Glutamatergic neuron (in vitro differentiated cells): Measurements from ENCODE around the gene AZU1. TPM values are rescaled to one million over a fixed set of nuclear protein-coding genes. Genes with fewer than 3 reads are reported as not detected.
"Not testable (repeated sequence)": the region's sequence is repeated elsewhere in the genome, so short reads cannot be mapped to it uniquely, and the experiment has no call there.

Source experiments
- DNase-seq: peaks from one replicate; pipeline ENCODE4 v3.0.0; 2022
- H3K27ac Mint-ChIP-seq: one replicate; pipeline ENCODE4 v1.8.0; 2020; ENCODE audit warnings: mild to moderate bottlenecking, mixed read lengths, inconsistent platforms; ENCODE audit not compliant: unreplicated experiment
- H3K27me3 Mint-ChIP-seq: one replicate; pipeline ENCODE4 v1.8.0; 2020; ENCODE audit warnings: mild to moderate bottlenecking, moderate library complexity, mixed read lengths, inconsistent platforms; ENCODE audit not compliant: unreplicated experiment
- H3K36me3 Mint-ChIP-seq: one replicate; pipeline ENCODE4 v1.8.0; 2020; ENCODE audit warnings: mild to moderate bottlenecking, mixed read lengths, inconsistent platforms; ENCODE audit not compliant: unreplicated experiment
- H3K4me1 Mint-ChIP-seq: one replicate; pipeline ENCODE4 v1.8.0; 2020; ENCODE audit warnings: mild to moderate bottlenecking, low read depth, mixed read lengths, inconsistent platforms; ENCODE audit not compliant: unreplicated experiment
- H3K4me3 Mint-ChIP-seq: one replicate; pipeline ENCODE4 v1.8.0; 2020; ENCODE audit warnings: mild to moderate bottlenecking, mixed read lengths, inconsistent platforms; ENCODE audit not compliant: unreplicated experiment
- H3K9me3 Mint-ChIP-seq: one replicate; pipeline ENCODE4 v1.8.0; 2020; ENCODE audit warnings: mild to moderate bottlenecking, moderate library complexity, mixed read lengths, inconsistent platforms; ENCODE audit not compliant: unreplicated experiment
- total RNA-seq: library from RNA; stranded (reverse); fragmentation: NEBNext Ultra II Directional; extraction: Animal tissue kit (Norgen Biotek cat#: 25700); gene quantifications from one replicate; pipeline ENCODE4 v1.2.1, GENCODE V29; 2021; ENCODE audit not compliant: unreplicated experiment
- TF ChIP-seq, protein P1 (sequence below): fragments of 200-600 bp; sonication (generic); IDR thresholded peaks from one replicate; pipeline ENCODE4 v1.5.0; 2021; ENCODE audit not compliant: partially characterized antibody, unreplicated experiment

Gene AZU1
- total RNA-seq, 1 donor from 2014 or later, result 2.2 TPM

DNA sequence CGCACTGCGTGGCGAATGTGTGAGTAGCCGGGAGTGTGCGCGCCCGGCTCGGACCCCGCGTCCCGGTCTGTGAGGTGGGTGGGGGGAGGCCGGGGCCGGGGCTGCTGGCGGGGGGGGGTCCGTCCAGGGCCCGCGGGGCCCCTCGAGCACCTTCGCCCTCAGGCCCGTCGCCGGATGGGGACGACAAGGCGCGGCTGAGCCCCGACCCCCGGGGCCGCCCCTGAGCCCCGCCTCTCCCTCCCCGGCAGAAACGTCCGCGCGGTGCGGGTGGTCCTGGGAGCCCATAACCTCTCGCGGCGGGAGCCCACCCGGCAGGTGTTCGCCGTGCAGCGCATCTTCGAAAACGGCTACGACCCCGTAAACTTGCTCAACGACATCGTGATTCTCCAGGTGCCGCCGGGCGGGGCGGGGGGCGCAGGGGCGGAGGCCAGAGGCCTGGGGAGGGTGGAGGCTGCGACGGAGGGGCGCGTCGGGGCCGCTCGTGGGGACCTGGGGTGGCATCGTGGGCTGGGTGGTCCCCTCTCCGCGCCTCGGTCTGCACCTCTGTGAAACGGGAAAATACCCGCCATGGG is 25.5 kb downstream of the AZU1 start:
- Mint-ChIP-seq H3K4me1 (no peaks in the 10 kb centered on the region), H3K9me3 (peaks cover 4% of the 10 kb centered on the region), H3K27ac (no peak overlapping the region), H3K36me3 (no peaks in the 10 kb centered on the region), H3K4me3 (no peak overlapping the region), H3K27me3 (no peaks in the 10 kb centered on the region)
- TF ChIP-seq, protein P1, sequence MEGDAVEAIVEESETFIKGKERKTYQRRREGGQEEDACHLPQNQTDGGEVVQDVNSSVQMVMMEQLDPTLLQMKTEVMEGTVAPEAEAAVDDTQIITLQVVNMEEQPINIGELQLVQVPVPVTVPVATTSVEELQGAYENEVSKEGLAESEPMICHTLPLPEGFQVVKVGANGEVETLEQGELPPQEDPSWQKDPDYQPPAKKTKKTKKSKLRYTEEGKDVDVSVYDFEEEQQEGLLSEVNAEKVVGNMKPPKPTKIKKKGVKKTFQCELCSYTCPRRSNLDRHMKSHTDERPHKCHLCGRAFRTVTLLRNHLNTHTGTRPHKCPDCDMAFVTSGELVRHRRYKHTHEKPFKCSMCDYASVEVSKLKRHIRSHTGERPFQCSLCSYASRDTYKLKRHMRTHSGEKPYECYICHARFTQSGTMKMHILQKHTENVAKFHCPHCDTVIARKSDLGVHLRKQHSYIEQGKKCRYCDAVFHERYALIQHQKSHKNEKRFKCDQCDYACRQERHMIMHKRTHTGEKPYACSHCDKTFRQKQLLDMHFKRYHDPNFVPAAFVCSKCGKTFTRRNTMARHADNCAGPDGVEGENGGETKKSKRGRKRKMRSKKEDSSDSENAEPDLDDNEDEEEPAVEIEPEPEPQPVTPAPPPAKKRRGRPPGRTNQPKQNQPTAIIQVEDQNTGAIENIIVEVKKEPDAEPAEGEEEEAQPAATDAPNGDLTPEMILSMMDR, result no peak
- no peak for DNase-seq

DNA sequence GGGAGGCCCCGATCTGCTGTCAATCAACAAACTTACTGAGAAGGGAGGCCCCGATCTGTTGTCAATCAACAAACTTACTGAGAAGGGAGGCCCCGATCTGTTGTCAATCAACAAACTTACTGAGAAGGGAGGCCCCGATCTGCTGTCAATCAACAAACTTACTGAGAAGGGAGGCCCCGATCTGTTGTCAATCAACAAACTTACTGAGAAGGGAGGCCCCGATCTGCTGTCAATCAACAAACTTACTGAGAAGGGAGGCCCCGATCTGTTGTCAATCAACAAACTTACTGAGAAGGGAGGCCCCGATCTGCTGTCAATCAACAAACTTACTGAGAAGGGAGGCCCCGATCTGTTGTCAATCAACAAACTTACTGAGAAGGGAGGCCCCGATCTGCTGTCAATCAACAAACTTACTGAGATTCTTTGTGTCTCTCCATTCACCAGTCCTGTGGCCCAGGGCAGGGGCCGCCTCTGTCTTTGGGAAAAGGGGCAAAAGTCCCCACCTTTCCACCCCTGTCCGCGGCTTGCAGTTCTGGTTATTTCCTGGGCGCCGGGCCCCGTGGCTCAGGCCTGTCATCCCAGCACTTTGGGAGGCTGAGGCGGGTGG is 26.1 kb downstream of the AZU1 start:
- DNase-seq, H3K9me3 Mint-ChIP-seq, H3K4me3 Mint-ChIP-seq, H3K4me1 Mint-ChIP-seq, H3K27ac Mint-ChIP-seq, H3K36me3 Mint-ChIP-seq, H3K27me3 Mint-ChIP-seq: not testable (repeated sequence)

DNA sequence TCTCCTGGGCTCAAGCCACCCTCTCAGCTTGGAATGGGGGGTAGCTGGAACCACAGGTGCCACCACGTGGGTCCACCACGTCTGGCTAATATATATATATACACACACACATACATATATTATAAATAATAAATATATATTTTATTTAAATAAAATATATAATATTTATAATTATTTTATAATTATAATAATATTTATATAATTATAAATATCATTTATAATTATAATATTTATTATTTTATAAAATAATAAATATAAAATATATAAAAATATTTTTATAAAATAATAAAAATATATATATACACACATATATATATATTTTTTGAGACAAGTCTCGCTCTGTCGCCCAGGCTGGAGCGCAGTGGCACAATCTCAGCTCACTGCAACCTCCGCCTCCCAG is 26.9 kb downstream of the AZU1 start:
- Mint-ChIP-seq H3K27ac (no peak overlapping the region), H3K4me3 (no peak overlapping the region), H3K36me3 (no peaks in the 10 kb centered on the region), H3K4me1 (no peaks in the 10 kb centered on the region), H3K27me3 (no peaks in the 10 kb centered on the region), H3K9me3 (peaks cover 4% of the 10 kb centered on the region)
- TF ChIP-seq, protein P1, result no peak
- DNase-seq, result no peak

DNA sequence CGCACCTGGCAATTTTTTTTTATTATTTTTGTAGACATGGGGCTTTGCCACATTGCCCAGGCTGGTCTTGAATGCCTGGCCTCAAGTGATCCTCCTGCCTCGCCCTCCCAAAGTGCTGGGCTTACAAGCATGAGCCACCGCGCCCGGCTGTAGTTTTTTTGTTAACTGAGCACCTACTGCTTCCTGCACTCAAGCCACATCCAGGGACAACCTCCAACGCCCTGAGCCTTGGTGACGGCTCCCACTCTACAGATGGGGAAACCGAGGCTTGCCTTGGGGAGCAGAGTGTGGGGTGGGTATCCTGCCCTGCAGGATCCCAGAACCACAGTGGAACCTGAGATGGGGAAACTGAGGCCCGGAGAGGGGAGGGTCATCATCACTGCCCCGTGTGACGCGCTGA is 27.5 kb downstream of the AZU1 start:
- Mint-ChIP-seq H3K36me3 (no peaks in the 10 kb centered on the region), H3K27me3 (peaks cover 3% of the 10 kb centered on the region), H3K27ac (no peak overlapping the region), H3K9me3 (peaks cover 4% of the 10 kb centered on the region), H3K4me1 (no peaks in the 10 kb centered on the region), H3K4me3 (no peak overlapping the region)
- TF ChIP-seq, protein P1, result no peak
- DNase-seq, result no peak

DNA sequence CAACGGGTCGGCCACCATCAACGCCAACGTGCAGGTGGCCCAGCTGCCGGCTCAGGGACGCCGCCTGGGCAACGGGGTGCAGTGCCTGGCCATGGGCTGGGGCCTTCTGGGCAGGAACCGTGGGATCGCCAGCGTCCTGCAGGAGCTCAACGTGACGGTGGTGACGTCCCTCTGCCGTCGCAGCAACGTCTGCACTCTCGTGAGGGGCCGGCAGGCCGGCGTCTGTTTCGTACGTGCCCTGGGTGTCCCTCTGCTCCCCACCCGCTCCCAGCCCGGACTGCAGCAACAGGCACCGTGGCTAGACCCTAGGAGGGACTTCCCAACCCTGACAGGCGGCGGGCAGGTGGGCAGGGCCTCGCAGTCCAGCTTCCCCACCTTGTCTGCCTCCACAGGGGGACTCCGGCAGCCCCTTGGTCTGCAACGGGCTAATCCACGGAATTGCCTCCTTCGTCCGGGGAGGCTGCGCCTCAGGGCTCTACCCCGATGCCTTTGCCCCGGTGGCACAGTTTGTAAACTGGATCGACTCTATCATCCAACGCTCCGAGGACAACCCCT is 28.0 kb downstream of the AZU1 start:
- no peaks in the 10 kb centered on the region for H3K4me1 Mint-ChIP-seq
- no peak overlapping the region for H3K27ac Mint-ChIP-seq
- no peaks in the 10 kb centered on the region for H3K36me3 Mint-ChIP-seq
- peaks cover 3% of the 10 kb centered on the region for H3K27me3 Mint-ChIP-seq
- TF ChIP-seq, protein P1, result no peak
- no peak for DNase-seq
- H3K9me3 Mint-ChIP-seq, result peaks cover 4% of the 10 kb centered on the region
- H3K4me3 Mint-ChIP-seq, result no peak overlapping the region
